GM12801 (cell line): ENCODE measurements around the gene CASZ1.

Experiments used
- CTCF ChIP-seq: IDR thresholded peaks from one replicate; pipeline ENCODE4 v1.5.1; 2011; ENCODE audit warnings: control low read depth; ENCODE audit not compliant: insufficient read length; ENCODE audit errors: extremely low read depth

Gene CASZ1

DNA sequence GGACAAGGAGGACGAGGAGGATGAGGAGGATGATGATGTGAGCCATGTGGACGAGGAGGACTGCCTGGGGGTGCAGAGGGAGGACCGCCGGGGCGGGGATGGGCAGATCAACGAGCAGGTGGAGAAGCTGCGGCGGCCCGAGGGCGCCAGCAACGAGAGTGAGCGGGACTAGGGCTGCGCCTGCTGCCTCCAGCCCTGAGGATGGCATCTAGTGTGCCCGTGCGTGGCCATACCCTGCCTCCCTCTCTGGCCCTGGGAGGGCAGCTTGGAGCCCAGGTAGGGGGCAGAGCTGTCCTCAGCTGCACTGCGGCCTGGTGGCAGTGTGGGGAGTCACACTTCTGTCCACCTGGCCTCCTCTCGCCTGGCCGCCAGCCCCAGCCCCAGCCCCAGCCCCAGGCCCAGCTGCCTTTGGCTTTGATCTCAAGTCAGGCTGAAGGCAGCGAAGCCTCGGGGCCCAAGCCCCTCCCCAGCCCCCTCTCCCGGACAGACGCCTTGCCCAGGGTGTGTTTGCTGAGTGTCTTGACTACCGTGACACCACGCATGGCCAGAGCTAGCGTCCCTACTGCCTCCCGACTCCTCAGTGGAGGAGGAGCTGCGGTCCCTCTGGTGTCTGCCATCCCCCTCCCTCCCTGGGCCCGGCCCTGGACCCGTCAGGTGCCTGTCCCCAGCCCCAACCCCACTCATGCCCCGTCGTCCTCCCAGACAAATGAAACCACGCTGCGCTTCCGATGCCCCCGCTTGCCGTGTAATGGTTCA, 166.5 kb downstream of the CASZ1 start:
- TF ChIP-seq CTCF = no peak

- no peak for TF ChIP-seq CTCF
Observed at GRCh38 chr1:10629091-10629815, 167.2 kb downstream of the CASZ1 start.

- no peak for TF ChIP-seq CTCF
Observed at GRCh38 chr1:10628685-10629084, 167.8 kb downstream of the CASZ1 start.

GRCh38 chr1:10626791-10627410, 169.5 kb downstream of the CASZ1 start:
- TF ChIP-seq CTCF = no peak

- no peak for TF ChIP-seq CTCF
Observed at GRCh38 chr1:10626131-10626731, 170.2 kb downstream of the CASZ1 start.

DNA sequence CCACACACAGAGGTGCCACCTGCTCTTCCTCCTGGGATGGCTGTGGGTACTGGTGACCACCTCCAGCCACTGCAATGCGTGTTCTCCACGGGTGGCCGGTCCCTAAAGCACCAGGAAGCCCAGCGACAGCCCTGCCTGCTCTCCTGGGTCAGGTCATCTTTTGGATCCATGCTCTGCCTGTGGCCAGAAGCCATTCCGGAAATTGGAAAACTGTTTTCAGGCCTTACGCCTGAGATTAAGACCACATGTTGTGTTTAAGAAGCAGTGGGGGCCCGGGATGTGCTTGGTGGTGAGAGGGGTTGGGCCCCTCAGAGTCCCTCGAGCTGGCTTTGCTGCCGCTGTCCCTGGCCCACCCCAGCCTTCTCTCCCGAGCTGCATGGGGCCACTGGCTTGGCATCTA, 170.9 kb downstream of the CASZ1 start:
- no peak for TF ChIP-seq CTCF

DNA sequence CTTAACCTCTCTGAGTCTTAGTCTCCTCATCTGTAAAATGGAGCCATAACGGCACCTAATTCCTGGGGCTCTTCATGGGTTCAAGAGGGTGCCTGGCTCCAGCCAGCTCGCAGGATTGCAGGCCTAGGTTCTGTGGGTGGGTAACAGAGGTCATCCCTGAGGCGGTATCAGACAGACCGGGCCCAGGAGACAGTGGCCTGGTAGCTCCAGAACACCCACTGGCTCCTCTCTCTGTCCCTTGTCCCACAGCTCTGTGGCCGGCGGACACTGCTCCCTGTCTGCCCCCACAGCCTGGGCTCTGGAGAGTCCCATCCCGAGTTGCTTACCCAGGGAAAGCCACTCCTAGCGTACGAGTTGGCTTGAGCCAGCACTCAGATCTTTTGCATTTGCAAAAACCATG, 171.4 kb downstream of the CASZ1 start:
- no peak for TF ChIP-seq CTCF
